ENCODE results near the gene EZR.

DNA sequence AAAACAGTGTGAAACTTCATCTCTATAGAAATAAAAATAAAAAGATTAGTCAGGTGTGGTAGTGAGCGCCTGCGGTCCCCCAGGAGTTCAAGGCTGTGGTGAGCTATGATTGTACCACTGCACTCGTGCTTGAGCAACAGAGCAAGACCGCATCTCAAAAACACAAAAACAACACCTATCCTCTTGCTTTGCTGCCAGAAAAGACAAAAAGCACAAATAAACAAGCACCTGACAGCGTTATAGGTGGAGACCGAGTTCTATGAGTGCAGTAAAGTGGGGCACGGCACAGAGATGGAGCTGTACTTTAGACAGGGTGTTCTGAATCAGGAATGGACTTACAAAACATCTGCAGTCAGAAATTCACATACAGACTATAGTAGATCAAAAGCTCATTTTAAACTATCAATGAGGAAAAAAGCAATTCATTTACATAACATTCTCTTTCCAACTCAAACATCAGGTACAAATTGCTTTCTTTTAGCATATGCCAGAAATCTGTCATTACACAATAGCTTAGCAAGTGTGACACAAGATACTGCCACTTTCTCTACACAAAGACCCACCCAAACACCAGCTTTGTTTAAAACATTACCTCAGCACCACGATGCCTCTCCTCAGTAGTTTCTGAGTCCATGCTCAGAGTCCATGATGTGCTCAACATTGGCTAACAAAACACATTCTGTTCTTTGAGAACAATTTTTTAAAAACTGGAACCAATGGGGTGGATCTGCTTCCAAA, 10.1 kb downstream of the EZR start:
- no peak for TF ChIP-seq ZNF274 (IDR thresholded peaks at IDR 0.05; ENCODE audit: low read depth, low read length)
- TF ChIP-seq YY1 (IDR thresholded peaks at IDR 0.05; ENCODE audit: insufficient read depth, insufficient read length), result no peak
- TF ChIP-seq SUZ12 (IDR thresholded peaks at IDR 0.05; ENCODE audit: extremely low read depth, insufficient read depth, insufficient read length), result no peak

Measured in NT2/D1 (cell line).